GM19193 (cell line): Measurements from ENCODE around the gene NOL9.

Experiments used
- POLR2A ChIP-seq: IDR thresholded peaks from 4 replicates; pipeline ENCODE4 v1.6.1; 2011; ENCODE audit not compliant: insufficient read depth, insufficient read length; ENCODE audit errors: extremely low read depth

Gene NOL9

DNA sequence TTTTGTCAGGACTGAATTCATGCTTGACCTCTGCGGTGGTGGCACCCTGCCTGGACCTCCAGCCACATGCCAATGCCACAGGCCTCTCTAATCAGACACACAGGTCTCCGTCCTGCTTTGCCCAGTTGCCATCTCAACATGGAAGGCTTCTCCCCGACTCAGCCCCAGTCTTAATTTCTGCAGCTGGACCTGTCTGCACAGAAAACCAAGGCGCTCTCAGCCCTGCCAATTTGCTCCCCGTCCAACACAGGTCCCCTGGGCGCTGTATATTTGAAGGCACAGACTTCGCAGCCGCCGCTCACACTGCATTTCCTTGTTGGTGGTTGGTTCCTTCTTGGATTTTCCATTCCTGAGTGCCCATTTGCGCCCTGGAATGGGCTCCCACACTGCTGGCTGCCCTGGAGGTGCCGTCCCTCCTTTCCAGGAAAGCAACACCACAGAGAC lies 34.8 kb downstream of the NOL9 start:
- TF ChIP-seq POLR2A: no peak

DNA sequence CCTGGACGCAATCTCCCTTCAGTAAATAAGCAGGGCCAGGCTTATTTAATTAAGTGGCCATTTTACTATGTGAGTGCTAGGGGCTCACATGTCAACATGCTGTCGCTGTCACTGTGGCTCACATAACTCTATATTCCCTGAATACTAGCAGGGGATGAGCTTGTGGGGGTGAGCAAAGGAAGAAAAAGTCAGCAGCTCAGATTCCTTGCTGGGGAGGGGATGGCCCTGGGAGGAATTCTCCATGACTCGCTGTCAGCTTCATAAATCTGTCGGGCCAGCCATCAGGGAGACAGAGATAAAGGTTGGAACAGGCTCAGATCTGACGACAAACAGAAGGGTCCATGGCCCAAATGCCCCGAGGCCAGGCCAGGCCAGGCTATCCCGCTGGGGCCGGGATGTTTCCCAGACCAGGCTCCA lies 36.9 kb downstream of the NOL9 start:
- TF ChIP-seq POLR2A: no peak

DNA sequence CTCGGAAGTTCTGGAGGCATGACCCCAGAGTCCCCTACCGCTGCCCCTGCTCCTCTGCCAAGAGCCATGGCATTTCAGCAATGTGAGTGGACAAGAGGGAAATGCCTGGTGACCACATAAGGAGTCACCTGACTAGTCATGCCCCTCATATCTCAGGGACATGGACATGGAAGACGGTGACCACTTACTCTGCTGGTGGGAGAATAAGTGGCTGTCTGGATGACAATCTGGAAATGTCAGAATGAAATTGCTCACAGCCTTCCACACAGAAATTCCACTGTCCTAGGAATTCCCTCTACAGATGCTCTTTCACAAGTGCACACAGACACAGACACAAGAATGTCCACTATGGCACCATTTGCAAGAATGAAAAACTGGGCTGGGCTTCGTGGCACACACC lies 38.5 kb downstream of the NOL9 start:
- TF ChIP-seq POLR2A: no peak

DNA sequence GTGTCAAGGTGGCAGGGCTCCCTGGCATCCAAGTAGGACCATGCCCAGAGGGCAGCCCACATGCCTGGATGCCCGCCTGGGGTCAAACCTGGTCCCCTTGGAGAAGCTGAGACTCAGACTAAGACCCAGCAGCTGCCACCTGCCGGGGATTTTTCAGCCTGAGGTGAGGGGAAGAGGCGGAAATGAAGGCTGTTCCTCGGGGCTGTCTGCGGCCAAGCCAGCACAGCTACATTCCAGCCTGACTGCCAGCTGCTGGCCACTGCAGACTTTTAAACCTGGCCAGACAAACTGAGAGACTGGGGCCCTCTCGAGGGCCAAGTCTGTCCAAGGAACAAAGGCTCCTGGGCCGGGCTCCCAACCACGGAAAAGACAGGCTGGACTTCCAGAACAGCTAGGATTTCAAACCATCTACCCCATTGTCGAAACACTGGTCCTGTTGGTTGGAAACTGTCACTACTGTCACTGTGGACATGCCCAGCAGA lies 41.0 kb downstream of the NOL9 start:
- no peak for TF ChIP-seq POLR2A

DNA sequence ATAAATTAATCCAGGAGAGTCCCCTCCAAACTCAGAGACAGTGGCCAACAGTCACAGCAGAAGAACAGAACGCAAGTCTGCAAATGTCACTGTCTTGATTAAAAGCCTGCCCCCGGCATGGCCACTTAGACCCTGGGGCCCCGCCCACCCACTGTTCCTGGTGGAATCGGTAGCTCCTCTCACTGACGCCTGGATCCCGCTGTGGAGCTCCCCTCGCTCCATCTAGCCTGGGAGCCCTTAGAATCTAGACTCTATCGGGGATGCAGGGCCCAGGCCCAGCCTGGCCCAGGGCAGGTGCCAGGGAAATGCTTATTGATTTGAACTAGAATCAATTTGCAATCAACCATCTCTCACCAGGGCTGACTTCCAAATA lies 41.4 kb downstream of the NOL9 start:
- no peak for TF ChIP-seq POLR2A

DNA sequence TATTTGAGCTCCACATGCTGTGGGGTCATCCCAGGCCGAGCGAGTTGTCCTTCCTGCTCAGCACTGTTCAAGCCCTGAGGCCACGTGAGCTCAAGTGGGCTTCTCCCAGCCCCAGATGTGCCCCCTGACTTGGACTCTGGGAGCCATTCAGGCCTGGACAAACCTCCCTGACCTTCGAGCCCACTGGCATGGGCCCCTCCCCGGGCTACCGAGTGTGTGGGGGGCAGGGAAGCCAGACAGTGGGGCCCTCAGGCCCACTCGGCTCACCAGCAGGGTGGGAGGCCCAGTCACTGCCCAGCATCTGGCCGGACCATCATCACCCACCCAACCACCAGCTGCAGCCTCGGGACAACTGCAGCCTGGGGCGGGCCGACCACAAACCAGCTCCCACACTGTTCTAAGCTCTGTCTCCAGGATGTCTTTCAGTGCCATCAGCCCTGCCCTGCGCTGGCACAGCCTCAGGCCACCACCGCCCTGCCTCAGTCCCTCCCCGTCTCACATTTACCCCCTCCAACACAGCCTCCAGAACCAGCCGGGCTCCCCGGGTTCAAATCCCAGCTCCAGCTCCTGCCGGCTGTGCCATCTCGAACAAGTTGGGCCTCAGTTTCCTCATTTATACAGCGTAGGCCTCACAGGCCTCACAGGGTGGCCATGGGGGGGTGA lies 41.9 kb downstream of the NOL9 start:
- TF ChIP-seq POLR2A: no peak

DNA sequence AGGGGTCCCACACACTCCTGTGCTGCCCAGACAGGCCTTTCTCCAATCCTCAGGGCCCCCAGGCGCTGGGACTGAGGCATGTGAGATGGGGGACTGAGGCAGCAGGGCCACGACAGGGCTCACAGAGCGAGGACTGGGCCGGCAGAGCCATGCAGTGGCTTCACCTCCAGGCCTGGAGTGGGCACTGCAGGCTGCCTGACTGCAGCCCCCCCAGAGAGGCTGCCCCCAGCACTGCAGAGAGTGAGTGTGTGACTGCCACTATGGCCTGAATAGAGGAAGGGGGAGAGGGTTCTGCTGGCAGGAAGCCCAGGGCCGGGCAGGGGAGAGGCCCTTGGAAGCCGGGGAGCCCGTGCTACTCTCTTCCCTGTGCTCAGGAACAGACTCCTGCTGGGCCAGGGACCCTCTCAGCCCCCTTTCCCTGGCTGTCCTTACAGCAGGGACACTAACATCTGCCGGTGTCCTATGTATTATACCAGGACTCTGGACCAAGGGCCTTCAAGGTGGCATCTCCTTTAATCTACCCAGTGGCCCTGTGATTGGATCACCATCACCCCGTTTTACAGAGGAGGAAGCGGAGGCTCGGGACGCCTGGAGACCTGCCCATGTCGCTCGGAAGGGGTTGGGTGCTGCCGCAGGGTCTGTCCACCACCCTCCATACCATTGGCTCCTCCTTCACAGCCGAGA lies 42.6 kb downstream of the NOL9 start:
- TF ChIP-seq POLR2A: no peak

DNA sequence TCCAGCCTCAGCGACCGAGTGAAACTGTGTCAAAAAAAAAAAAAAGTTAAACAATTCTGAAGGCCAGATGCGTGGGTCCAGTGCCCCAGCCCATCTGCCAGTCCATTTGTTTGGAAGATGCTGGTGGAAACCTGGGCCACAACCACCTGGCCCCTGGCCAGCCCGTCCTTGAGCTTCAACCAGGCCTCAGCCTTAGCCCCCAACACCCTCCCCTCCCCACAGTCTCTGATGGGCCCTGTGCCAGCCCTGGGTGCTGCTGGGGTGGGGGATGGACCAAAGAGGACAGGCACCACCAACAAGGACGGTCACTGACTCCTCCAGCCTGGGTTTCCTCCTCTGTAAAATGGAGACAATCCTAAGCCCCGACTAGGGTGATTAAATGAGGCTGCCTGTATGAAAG lies 43.3 kb downstream of the NOL9 start:
- TF ChIP-seq POLR2A: no peak

DNA sequence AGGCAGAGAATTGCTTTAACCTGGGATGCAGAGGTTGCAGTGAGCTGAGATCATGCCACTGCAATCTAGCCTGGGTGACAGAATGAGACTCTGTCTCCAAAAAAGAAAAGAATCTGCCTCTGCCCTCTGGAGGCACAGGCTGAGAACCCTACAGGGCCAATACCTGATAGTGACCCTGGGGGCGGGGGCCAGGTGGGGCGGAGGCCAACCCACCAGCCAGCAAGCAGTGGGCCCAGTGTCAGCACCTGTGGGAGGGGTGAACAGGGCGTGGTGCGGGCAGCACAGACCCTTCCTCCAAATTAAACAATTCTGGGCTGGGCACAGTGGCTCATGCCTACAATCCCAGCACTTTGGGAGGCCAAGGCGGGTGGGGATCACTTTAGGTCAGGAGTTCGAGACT lies 43.8 kb downstream of the NOL9 start:
- no peak for TF ChIP-seq POLR2A

DNA sequence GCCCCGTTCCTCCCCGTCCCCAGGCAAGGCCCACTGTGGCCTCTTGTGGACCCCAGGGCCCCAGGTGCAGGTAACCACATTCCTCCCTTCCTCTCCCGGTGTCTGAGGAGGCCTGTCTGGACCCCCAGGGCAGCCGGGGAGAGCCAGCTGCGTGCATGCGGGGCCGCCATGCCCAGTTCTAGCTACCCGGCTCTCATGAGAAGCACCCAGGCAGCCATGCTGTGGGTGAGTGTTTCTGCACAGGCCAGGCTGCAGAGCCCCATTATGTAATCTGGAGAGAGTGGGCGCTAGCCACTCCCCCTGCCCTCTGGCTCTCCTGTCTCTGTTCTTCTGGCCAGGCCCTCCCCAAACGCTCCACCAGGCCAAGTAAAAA lies 44.4 kb downstream of the NOL9 start:
- no peak for TF ChIP-seq POLR2A

DNA sequence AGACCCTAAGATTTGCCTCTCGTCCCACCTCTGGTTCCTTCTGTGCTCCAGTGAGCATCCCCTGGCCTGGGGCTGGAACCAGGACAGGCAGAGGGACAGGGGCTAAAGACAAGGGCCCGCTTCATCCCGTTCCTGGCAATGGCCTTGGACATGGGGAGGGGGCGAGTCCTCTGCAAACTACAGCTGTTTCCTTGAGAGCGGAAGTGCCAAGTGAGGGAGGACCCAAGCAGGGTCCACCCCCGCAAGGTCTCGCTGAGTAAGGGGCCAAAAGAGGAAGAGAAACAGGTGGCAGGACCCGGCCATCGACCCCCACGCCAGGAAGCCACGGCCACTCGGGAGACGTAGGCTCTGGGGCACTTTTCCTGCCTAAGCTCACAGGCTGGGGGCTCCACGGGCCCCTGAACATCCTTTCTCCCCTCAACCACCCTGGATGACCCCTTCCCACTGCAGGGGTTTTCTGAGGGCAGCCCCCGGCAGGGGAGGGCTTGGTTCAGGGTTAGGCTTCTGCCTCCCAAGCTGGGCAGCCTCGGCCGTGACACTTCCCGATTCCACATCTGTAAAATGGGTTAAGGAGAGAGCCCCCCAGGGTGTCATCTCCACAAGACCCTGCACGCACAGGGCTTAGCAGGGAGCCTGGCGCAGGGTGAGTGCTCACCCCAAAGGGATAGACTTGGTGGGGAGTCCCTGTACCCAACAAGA lies 44.9 kb downstream of the NOL9 start:
- no peak for TF ChIP-seq POLR2A

DNA sequence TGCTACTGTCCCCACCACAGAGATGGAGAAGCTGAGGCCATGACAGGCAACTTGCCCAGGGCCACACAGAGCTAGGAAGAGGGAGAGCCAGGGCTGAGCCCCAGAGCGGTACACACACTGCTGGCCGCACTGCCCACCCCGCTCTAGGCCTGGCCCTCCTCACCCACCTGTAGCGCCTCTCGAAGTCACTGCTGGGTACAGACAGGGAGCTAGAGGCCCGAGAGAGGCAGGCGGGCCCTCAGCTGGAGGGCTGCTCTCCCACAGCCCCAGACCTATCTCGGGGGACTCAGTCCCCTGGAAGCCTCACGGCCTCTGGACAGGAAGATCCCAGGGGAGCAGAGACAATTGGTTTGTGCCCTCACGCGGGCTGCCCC lies 45.5 kb downstream of the NOL9 start:
- no peak for TF ChIP-seq POLR2A

DNA sequence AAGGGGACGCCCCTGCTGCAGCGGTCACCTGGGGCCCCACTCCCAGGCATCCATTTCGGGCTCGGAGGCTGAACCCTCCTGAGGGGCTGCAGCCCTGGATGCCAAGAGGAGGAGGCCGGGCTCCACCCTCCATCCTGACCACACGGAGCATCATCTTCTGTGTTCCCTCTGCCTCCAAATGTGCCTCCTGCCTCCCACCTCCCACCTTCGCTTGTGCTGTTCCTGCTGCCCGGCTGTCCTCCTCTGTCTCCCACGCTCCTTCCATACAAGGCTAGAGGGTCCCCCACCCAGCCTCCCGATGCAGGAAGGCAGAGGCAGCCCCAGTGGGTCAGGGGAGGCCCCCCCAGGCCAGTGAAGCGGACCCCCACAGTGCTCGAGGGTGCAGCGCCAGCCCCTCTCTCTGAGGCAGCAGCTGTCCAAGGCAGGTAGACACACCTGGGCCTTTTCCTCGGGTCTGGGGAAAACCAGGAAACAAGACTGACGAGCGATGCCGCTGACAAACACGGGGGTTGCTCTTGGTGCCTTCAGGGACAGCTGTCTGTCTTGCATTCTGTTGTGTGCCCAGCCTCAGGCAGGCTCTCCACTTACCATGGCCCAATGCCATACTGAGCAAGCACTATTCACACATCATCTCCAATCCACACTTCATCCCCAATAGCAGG lies 46.0 kb downstream of the NOL9 start:
- TF ChIP-seq POLR2A: no peak

DNA sequence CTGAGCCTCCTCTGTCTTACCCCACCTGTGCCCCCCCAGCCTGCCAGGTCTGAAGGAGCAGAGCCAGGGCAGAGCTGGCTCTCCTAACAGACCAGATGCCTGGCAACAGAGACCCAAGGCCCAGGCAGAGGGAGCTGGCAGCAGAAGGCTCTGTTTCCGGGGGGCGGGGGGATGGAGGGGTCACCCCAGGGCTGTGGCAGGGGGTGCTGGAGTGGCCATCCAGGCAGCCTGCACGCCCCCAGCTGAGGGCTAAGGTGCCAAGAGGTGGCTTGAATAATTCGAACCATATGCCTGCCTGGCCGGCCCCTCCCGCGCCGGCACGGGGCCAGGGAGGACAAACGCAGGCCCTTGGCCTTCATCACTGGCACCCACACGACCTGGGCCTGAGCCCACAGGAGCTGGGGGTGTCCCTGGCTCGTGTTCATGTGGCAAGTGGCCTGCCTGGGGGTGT lies 46.8 kb downstream of the NOL9 start:
- TF ChIP-seq POLR2A: no peak

DNA sequence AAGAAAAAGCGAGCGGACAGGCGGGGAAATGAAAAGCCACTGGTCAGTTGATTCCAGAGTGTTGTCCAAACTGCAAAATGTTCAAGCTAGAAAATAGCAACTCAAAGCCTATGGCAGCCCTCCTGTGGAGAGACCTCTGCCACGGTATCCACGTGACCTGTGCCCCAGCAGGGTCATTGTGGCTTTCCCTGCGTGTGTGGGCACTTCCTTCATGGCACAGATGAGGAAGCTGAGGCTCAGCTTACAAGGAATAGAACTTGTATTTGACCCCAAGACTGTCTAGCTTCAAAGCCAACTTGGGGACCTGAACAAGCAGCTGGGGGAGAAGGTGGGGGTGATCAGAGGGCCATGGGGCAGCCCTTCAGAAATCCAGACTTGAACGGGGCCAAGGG lies 47.3 kb downstream of the NOL9 start:
- TF ChIP-seq POLR2A: no peak
